Measurements from ENCODE around the gene PLXND1.

The PLXND1 gene

GRCh38 chr3:129533406-129533805 lies 73.1 kb downstream of the PLXND1 start:
- no peak for TF ChIP-seq EGR1 (IDR thresholded peaks at IDR 0.05)

GRCh38 chr3:129532261-129532660 lies 74.2 kb downstream of the PLXND1 start:
- TF ChIP-seq CEBPB (IDR thresholded peaks at IDR 0.05) (no peak), FOXM1 (IDR thresholded peaks at IDR 0.05; ENCODE audit: borderline replicate concordance, low read depth) (no peak), CREB1 (IDR thresholded peaks at IDR 0.05; ENCODE audit: low read depth) (no peak), RAD21 (IDR thresholded peaks at IDR 0.05; ENCODE audit: low read depth) (no peak), YY1 (IDR thresholded peaks at IDR 0.05; ENCODE audit: low read depth) (no peak)

- TF ChIP-seq TCF12 (IDR thresholded peaks at IDR 0.05; ENCODE audit: low read depth) (no peak), TEAD4 (IDR thresholded peaks at IDR 0.05) (no peak), USF1 (IDR thresholded peaks at IDR 0.05) (no peak), ZBTB7A (IDR thresholded peaks at IDR 0.05; ENCODE audit: low read depth) (no peak), CREB1 (IDR thresholded peaks at IDR 0.05; ENCODE audit: low read depth) (no peak), MAX (IDR thresholded peaks at IDR 0.05) (no peak), REST (IDR thresholded peaks at IDR 0.05; ENCODE audit: low read depth) (no peak), NFIC (IDR thresholded peaks at IDR 0.05) (no peak), YY1 (IDR thresholded peaks at IDR 0.05; ENCODE audit: low read depth) (no peak), TAF1 (IDR thresholded peaks at IDR 0.05; ENCODE audit: low read depth) (no peak)
Observed at GRCh38 chr3:129531699-129532098, 74.8 kb downstream of the PLXND1 start.

GRCh38 chr3:129530821-129531220 lies 75.7 kb downstream of the PLXND1 start:
- TF ChIP-seq FOXM1 (IDR thresholded peaks at IDR 0.05; ENCODE audit: borderline replicate concordance, low read depth) (no peak), USF1 (IDR thresholded peaks at IDR 0.05) (no peak), CREB1 (IDR thresholded peaks at IDR 0.05; ENCODE audit: low read depth) (no peak), MAX (IDR thresholded peaks at IDR 0.05) (no peak), RAD21 (IDR thresholded peaks at IDR 0.05; ENCODE audit: low read depth) (no peak), TCF12 (IDR thresholded peaks at IDR 0.05; ENCODE audit: low read depth) (no peak), TAF1 (IDR thresholded peaks at IDR 0.05; ENCODE audit: low read depth) (no peak), EGR1 (IDR thresholded peaks at IDR 0.05) (no peak), NFIC (IDR thresholded peaks at IDR 0.05) (no peak), REST (IDR thresholded peaks at IDR 0.05; ENCODE audit: low read depth) (no peak)

GRCh38 chr3:129530251-129530791 lies 76.2 kb downstream of the PLXND1 start:
- TF ChIP-seq TEAD4 (IDR thresholded peaks at IDR 0.05) (no peak), CEBPB (IDR thresholded peaks at IDR 0.05) (no peak), USF1 (IDR thresholded peaks at IDR 0.05) (no peak), FOXM1 (IDR thresholded peaks at IDR 0.05; ENCODE audit: borderline replicate concordance, low read depth) (no peak), ZBTB7A (IDR thresholded peaks at IDR 0.05; ENCODE audit: low read depth) (no peak), TCF12 (IDR thresholded peaks at IDR 0.05; ENCODE audit: low read depth) (no peak), YY1 (IDR thresholded peaks at IDR 0.05; ENCODE audit: low read depth) (no peak), RAD21 (IDR thresholded peaks at IDR 0.05; ENCODE audit: low read depth) (no peak), NFIC (IDR thresholded peaks at IDR 0.05) (no peak), TAF1 (IDR thresholded peaks at IDR 0.05; ENCODE audit: low read depth) (no peak), MAX (IDR thresholded peaks at IDR 0.05) (no peak), CREB1 (IDR thresholded peaks at IDR 0.05; ENCODE audit: low read depth) (no peak), REST (IDR thresholded peaks at IDR 0.05; ENCODE audit: low read depth) (no peak), EGR1 (IDR thresholded peaks at IDR 0.05) (no peak), EP300 (IDR thresholded peaks at IDR 0.05; ENCODE audit: borderline replicate concordance) (no peak)

Data from Ishikawa (cell line).